ENCODE measurements around the gene CHRM4.

Gene CHRM4

DNA sequence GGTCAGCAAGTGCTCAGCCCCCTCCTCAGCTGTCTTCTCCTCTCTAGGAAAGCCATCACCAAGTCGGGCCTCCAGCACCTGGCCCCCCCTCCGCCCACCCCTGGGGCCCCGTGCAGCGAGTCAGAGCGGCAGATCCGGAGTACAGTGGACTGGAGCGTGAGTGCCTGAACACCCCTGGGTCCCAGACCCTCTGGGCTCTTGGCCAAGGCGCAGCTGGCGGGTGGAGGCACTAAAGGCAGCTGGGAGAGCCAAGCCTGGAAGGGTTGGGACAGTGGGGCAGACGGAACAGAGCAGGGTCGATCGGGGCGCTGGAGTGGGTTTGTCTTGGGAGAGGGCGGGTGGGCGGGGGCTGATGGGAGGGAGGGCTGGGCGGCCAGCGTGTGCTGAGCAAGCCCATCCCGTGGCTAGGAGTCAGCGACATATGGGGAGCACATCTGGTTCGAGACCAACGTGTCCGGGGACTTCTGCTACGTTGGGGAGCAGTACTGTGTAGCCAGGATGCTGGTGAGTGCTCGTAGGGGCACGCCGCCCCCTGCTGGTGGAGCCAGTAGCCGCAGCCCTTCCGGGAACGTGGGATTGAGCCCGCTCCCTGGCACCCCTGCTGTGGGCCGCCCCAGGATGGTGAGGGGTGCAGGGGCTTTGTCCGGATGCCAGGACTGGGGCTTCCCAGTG, 24.2 kb downstream of the CHRM4 start:
- peak; percentile 80 for DNase-seq

DNA sequence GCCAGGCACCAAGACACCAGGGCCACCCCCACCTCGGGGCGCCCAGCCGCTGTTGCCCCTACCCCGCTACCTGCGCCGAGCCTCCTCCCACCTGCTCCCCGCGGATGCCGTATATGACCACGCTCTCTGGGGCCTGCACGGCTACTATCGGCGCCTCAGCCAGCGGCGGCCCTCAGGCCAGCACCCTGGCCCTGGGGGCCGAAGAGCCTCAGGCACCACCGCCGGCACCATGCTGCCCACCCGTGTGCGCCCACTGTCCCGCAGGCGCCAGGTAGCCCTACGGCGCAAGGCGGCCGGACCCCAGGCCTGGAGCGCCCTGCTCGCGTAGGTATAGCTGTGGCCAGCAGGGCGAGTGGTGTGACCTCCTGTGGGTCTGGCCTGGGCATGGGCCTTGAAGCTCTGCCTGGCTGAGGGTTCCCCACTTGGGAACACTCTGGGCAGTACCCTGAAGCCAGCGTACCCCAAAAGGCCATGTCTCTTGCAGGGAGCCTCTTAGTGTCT, 24.9 kb downstream of the CHRM4 start:
- no peak for DNase-seq

DNA sequence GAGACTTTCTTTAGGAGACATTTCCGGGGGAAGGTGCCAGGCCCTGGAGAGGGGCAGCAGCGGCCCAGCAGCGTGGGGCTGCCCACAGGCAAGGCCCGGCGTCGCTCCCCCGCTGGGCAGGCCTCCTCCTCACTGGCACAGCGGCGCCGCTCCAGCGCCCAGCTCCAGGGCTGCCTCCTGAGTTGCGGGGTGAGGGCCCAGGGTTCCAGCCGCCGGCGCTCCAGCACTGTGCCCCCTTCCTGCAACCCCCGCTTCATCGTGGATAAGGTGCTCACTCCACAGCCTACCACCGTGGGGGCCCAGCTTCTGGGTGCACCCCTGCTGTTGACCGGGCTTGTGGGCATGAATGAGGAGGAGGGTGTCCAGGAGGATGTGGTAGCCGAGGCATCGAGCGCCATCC, 25.3 kb downstream of the CHRM4 start:
- no peak for DNase-seq

DNA sequence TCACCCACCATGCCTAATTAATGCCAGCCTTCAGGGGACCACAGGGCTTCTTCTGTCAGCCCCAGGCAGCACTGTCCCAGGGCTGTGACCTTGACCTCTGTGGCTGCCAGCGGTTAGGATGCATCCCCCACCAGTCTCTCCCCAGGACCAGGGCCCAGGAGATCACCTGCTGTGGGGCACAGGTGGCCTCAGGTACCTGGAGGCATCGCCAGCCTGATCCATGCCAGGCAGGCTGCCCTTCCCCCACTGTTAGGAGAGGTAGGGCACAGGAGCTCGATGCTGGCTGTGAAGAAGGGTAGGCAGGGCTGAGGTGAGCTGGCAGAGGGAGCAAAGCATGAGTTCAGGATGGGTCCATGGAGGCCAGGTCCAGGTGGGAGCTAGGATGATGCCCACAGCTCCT, 26.8 kb downstream of the CHRM4 start:
- DNase-seq = no peak

DNA sequence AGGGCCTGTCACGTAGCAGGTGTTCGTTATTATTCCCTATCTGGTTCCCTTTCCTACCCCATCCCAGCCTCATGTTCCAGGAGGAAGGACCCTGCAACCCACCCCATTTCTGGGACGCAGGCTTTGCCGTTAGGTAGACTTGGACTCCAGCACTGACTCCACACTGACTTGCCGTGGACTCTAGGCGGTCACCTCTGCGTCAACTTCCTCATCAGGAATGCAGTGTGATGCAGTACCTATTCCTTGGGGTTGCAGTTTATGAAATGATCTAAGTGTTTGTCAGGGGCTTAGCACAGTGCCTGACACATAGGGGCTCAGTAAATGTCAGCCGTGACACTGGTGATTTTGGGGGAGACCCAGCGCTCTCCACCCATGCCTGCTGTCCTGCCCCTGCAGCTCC, 27.5 kb downstream of the CHRM4 start:
- no peak for DNase-seq

DNA sequence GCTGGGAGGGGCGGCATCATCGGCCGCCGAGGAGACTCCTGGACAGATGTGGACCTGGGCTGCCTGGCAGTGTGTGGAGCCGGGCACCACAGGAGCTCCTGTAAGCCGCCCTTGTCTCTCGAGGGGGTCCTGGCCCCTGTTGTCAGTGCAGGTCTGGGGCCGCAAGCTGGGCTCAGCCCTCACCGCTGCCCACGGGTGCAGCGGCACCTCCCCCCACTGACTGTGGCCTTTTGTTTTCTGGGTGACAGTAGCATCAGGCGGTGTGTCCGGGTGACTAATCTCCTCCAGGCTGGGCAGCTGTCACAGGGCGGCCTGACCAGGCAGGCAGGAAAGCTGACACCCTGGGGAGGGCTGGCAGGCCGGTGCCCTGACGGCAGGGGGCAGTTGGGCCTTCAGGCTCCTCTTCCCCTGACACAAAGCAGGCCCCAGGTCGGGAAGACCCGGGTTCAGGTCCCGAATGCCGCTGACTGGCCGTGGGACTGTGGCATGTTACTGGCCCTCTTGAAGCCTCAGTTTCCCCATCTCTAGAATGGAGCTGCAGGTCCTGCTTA, 28.0 kb downstream of the CHRM4 start:
- DNase-seq = no peak

DNA sequence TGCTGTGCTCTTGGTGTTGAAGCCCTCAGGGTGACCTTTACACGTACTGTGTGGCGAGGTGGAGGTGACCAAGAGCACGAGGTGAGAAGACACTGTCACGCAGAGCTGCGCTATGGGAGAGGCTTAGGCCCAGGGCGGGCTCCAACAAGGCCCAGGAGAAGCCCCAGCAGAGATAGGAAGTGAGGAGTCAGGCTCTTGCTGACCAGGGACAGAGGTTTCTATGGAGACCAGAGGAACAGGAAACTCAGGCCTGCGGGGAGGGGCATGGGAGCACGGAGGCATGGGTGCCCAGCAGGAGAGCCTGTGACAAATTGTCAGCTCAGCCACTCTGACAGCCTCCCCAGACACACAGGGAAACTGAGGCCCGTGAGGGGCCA, 28.6 kb downstream of the CHRM4 start:
- no peak for DNase-seq

DNA sequence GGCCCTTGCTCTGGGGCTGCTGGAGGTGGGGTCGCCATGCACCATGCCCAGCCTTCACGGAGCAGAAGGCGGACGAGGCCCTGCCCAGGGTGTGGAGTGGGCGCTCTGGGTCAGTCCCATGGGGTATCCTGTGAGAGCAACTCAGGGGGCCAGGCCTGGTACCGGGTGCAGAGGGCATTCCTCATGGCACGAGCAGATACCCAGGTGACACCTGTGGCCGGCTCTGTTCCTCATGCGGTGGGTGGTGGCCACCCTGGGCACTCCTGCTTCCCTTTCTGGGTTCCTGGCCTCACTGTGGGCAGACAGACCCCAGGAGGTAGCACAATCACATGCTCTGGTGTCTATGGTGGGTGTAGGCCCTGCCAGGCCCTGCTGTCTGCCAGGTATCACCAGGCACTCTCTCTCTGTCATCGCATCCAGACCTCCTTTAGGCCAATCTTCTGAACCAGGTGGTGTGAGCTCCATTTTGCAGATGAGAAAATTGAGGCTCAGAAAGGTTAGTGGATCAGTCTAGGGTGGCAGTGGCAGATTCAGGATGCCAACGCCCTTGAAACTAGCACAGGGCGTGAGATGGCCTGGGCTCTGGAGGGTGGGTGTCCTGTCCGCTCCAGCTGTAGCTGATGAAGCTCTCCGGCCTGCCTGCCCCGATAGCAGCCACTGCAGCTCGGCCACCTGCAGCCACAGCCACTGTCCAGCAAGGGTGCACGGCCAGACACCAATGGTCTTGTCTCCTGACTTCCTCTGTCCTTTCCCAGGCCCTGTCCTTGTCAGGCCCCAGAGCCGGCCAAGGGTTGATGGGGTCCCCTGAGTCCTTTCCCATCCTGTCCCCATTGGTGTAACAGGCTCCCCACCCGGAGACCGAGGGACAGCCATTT, 29.2 kb downstream of the CHRM4 start:
- no peak for DNase-seq

DNA sequence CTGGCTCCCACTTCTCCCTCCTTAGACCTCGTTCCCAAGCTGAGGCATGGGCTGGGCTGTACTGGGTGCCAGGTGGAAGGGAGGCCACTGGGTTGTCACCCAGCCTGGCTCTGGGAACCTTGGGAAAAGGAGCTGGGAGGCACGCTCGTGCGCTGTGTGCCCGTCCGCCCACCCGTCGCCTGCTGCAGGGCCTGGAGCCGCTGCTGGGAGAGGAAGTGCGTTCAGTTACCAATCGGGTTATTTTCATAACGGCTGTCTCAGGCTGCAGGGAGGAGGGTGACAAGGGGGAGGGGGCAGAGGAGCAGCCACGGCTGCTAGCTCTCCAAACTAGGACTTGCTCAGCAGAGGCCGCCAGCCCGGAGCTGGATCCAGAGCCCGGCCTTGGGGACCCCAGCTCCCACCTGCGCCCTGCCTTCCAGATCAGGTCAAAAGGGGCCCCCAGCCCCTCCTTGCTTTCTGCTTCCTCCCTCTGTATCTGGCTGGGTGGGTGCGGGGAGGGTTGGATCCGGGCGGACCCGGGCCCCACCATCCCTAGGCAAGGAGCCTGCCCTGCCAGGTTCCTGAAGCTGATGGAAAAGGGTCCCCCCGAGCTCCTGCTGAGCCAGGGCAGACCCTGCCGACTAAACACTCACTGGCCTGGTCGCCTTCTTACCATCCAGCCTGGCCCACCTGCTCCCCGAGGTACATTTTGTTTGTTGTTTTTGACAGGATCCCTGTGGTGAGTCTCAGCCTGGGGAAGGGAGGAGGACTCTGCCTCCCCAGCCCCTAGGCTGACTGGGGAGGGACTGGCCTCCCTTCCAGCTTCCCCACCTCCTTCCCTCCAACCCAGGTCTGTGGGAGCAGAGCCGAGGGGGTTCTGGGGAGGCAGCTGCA, 30.1 kb downstream of the CHRM4 start:
- DNase-seq = peak; percentile 90

DNA sequence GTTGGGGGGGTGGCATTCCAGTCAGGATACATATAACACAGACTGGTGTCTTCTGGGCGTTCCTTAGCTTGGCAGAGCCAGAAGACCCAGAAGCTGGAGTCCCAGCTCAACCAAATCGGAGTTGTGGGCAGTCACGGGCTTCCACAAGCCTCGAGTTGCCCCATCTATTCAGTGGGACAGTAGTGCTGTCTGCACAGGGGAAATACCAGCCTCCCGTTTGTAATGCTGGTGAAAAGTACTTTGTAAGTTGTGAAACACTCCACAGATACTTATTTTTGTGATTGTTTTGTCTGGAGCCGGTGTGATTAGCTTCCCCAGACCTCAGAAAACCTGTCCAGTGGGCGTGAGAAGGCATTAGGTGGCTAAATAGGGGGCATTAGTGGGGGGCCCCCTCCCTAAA, 30.7 kb downstream of the CHRM4 start:
- DNase-seq = peak; percentile 61

DNA sequence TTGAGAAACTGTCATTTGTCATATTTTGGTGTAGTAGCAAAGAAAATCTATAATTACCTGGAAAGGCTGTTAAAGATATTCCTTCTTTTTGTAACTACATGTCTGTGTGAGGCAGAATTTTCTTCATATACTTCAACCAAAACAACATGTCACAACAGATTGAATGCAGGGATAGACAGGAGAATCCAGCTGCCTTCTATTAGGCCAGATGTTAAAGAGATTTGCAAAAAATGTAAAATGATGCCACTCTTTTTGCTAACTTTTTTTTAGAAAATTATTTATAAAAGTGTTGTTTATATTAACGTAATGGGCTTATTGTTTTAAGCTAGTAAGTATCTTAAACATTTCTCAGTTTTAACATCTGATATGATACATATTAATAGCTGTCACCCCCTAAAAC, 31.6 kb downstream of the CHRM4 start:
- DNase-seq = no peak

DNA sequence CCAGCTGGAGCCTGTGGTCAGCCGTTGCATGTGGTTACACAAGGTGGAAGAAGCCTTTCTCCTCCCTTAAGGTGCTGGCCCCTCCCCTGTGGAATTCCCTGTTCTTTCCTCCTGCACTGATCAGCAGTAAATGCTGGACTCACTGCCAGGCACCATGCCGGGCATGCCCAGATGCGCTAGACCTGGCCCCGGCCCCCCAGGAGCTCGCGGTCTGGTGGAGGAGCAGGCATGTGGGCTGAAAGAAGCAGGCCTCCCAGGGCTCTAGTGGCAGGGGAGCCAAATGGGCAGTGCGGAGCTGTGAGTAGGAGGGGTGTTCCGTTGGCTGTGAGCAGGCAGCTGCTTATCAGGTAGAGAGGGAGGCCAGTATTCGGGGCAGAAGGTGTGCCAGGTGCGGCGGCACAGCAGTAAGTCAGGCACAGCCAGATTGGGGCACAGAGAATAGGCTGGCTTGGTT, 34.1 kb downstream of the CHRM4 start:
- DNase-seq = no peak

DNA sequence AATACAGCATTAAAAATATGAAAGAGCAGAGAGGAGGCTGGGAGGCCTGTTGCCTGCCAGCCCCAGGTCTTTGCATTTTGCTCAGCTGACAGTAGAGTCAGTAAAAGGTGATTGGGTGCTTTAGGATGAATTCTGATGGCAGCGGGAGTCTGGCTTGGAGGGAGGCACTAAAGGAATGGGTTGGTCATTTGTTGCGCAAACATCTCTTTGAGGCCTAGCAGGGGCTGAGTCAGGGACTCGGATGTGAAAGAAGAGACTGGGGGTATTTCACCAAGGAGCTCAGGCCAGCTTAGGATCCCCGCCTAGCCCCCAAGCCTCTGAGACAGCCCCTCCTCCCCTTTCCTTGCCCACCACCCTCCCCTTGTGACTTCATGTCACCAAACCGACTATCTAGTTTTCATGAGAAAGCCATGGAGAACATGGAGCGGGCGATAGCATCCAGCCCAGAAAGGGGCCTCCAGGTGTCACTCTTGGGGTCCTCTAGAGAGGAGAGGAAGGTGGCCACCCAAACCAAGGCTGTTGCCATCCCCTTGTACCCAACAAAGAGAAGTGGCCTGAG, 34.6 kb downstream of the CHRM4 start:
- peak; percentile 57 for DNase-seq

DNA sequence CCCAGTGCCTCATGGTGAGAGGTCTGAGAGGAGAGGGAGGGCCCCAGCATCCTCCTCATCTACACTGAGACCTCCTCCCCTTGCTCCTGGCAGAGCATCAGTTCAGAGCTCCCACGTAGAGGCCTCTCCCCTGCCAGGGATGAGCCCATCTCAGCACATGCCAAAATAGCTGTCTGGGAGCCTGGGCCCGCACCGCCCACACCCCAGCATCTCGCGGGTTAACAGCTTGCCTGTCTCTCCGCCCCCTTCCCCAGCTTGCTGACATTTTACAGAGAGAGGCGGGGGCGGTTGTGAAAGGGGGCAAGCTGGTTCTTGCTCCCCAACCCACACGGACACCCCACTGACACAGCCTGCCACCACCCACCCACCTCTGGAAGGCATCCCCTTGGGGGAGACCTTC, 37.9 kb downstream of the CHRM4 start:
- no peak for DNase-seq

DNA sequence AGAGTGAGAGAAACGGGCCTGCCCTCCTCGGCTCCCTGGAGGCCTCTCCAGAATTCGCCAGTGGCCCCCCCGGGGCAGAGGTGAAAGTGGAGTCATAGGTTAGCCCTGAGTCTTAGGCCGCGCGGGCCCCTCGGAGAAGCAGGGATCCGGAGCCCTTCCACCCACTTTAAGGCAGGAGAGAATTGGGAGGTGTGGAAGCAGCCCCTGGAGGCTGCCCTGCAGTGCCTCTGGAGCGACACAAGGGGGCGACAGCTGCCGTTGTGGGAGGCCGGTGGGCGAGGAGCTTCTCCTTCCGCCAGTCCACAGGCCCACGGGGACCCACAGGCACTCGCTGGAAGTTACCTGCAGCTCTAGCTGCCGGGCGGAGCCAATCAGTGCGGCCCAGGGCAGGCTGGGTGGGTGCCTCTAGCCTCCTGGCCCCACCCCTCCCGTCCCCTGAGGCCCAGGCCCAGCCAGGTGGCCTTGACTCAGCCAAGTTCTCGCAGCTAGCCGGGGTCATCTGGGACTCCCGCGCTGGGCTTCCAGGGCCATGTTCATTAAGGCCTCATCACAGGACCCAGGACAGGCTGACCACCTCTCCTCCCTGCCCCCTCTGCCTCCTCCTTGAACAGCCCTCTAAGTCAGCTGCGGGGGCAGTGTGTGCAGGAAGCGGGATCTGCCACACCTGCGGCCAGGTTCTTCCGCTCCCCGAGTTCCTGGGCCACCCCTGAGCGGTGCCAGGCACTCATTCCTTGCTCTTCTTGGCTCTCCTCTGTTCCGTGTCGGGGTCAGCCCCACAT, 39.3 kb downstream of the CHRM4 start:
- peak; percentile 76 for DNase-seq

DNA sequence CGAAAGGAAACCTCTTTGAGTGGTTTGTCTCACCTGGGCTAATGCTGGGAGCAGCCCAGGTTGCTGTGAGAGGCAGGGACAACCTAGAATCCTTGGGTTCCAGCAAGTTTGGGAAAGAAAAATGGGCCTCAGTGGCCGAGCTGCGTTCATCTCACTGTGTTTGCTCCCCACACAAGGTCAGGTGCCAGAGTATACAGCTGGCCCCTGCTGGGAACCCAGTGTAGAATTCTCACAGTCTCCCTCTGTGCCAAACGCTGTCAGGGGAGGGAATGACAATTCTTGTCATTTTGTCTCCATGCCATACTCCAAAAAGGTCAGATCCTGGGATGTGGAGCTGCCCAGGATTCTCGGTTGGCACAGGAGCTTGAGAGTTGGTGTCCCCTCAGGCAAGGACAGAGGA, 40.0 kb downstream of the CHRM4 start:
- no peak for DNase-seq

DNA sequence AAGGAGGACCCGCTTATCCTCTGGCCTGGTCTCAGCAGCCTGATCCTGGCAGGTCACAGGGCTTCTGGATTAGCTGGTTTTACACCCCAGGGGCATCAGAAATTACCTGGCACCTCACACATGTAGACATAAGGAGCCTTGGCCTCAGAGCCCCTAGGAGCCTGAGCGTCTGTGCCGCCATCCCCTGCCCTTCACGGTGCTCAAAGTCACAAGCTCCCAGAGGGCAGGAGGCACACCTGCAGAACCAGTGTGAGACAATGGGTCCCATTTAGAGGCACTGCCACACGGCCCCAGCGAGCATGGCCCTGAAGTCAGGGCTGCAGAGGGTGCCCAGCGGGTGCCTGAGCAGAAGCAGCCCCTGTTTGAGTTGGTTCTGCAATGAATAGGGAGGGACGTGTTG, 40.4 kb downstream of the CHRM4 start:
- DNase-seq = no peak

DNA sequence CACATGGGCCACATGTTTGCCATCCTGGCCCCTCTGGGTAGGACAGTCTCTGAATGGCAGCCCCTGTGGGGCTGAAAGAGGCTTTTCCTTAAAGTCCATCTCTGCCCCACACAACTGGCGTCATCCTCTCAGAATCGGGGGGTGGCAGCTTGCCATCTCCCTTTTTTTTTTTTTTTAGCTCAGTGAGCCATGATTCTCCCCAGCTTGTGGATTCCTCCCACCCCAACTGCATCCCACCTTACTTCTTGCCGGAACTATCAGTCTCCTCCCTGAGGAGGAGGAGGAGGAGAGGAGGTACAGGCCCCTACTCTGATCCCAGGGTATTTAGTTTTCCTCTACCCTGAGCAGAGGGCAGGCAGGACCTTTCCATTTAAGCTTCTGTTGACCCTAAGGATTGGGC, 40.9 kb downstream of the CHRM4 start:
- no peak for DNase-seq

DNA sequence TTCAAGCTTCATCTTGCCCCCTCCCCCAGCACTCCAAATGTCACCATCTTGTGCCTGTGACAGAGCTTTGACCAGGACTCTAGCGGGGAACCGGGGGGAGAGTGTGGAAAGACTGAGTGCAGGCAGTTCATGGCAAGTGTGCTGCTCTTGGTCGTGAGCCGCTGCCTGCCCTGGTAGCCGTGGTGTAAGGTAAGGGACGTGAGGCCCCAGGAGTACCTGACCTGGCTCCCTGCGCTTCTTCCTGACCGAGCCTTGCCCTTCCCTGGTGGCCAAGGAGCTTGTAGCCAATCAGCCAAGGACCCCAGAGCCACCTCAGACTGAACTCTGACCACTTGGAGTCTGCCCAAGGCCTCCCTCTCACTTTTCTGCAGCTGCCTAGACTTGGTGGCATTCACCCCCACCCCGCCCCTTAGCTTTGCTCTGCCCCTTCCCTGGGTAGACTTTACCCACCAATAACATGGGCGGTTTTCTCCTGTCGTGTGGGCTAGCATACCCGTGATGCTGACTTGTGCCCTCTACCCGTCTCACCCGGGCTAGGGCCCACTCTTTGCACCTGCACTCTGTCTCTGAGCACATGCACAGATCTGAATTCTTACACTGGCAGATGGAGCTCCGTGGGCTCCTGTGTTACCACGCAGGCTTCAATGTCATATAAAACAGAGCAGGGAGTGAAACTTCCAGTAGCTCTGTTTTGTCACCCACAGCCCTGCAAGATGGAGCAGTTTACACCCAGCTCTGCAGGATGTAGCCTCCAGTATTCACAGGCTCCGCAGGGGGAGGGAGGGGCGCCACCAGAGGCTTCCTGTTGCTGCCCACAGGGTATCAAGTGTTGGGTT, 42.8 kb downstream of the CHRM4 start:
- peak; percentile 63 for DNase-seq

DNA sequence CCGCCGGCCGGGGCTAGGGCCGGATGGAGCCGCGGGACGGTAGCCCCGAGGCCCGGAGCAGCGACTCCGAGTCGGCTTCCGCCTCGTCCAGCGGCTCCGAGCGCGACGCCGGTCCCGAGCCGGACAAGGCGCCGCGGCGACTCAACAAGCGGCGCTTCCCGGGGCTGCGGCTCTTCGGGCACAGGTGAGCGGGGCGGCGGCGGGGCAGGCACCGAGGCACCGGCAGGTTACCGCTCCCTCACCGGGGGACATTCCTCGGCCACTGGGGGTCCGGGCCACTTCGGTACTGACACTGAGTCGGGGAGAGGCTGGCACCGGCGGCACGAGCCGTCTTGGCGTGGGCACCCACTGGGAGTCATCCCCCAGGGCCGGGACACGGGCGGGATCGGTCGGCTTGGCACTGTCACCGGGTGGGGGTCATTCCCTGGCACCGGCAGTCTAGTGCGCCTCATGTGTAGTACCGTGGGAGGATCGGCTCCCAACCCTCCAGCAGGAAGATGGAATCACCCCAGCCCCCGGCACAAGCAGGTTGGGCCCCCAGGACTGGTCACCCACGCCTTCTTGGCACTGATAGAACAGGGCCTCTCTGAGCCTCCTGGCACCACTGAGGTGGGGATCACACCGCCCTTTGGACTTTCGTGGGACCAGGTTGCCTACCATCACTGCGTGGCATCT, 43.8 kb downstream of the CHRM4 start:
- DNase-seq = peak; percentile 41

All from hematopoietic multipotent progenitor cell treated with erythropoietin and hydrocortisone succinate and interleukin-3 and kit ligand, for 6 days (in vitro differentiated cells).